Nephron (organoid): Measurements from ENCODE around the gene TEPSIN.
A peak's percentile ranks its signal among the peaks of the same experiment; 100 is the strongest.
"Not testable (repeated sequence)": the region's sequence is repeated elsewhere in the genome, so short reads cannot be mapped to it uniquely, and the experiment has no call there.

Source experiments
- H3K27ac Mint-ChIP-seq, 3 experiments: 2 replicates each; pipeline ENCODE4 v1.8.0; 2020; ENCODE audit warnings: mixed read lengths in 3 of 3, mild to moderate bottlenecking in 2 of 3, moderate library complexity in 1 of 3
- H3K27me3 Mint-ChIP-seq: 2 replicates; pipeline ENCODE4 v1.8.0; 2021; ENCODE audit warnings: low read depth, mild to moderate bottlenecking, moderate library complexity, mixed read lengths
- H3K36me3 Mint-ChIP-seq: 2 replicates; pipeline ENCODE4 v1.8.0; 2020; ENCODE audit warnings: low read depth, mixed read lengths
- H3K4me1 Mint-ChIP-seq: 2 replicates; pipeline ENCODE4 v1.8.0; 2020; ENCODE audit warnings: mixed read lengths
- H3K4me3 Mint-ChIP-seq, 3 experiments: 2 replicates each; pipeline ENCODE4 v1.8.0; 2020; ENCODE audit warnings: mild to moderate bottlenecking in 3 of 3, mixed read lengths in 3 of 3, moderate library complexity in 2 of 3
- H3K9me3 Mint-ChIP-seq: 2 replicates; pipeline ENCODE4 v1.8.0; 2020; ENCODE audit warnings: mixed read lengths
- TF ChIP-seq, protein P1 (sequence below), 3 experiments: fragments of 200-600 bp; sonication (generic); IDR thresholded peaks; one replicate each; pipeline ENCODE4 v1.5.0; 2021; ENCODE audit warnings: antibody characterized with exemption in 3 of 3; ENCODE audit not compliant: unreplicated experiment in 3 of 3

The TEPSIN gene

DNA sequence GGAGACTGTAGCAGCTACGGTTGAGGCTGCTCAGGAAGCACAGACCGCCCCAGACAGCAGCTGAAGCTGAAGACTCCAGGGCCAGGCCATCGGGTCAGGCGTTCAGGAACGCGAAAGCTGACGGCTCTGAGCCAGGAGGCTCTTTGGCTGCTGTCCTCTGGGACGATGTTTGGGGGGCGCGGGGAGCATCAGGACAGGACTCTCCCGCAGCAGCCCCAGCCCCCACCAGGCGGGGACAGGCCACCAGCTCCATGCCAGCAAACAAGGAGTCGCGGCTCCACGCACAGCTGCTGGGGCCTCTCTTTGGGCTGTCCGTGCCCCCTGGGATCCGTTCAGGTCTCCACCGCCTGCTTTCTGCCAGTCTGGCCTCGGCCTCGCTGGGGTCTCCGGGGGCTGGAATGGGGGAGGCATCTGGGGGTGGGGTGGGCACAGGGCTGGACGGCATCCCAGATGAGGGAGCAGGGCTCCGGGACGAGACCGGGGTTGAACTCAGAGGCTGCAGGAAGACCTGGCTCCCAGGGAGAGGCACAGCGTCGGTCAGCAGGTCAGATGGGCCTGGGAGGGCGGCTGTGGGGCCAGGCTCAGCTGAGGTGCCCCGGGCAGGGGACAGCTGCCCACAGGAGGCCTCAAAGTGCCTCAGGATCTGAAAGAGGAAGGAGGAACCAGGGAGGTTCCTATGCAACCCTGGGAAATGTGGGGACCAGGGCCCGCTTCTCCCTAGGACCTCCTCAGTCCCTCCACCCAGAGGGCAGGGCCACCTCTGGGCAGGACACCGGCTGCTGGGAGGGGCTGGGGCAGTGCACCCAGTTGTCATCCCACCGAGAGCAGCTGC is 9.8 kb downstream of the TEPSIN start:
- no peak overlapping the region for H3K4me3 Mint-ChIP-seq
- no peaks in the 10 kb centered on the region for H3K27me3 Mint-ChIP-seq
- TF ChIP-seq, protein P1, sequence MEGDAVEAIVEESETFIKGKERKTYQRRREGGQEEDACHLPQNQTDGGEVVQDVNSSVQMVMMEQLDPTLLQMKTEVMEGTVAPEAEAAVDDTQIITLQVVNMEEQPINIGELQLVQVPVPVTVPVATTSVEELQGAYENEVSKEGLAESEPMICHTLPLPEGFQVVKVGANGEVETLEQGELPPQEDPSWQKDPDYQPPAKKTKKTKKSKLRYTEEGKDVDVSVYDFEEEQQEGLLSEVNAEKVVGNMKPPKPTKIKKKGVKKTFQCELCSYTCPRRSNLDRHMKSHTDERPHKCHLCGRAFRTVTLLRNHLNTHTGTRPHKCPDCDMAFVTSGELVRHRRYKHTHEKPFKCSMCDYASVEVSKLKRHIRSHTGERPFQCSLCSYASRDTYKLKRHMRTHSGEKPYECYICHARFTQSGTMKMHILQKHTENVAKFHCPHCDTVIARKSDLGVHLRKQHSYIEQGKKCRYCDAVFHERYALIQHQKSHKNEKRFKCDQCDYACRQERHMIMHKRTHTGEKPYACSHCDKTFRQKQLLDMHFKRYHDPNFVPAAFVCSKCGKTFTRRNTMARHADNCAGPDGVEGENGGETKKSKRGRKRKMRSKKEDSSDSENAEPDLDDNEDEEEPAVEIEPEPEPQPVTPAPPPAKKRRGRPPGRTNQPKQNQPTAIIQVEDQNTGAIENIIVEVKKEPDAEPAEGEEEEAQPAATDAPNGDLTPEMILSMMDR (IDR thresholded peaks at IDR 0.05; ENCODE audit: unreplicated experiment in 3 of 3): no peak
- H3K9me3 Mint-ChIP-seq: no peaks in the 10 kb centered on the region
- peaks cover 22% of the 10 kb centered on the region for H3K36me3 Mint-ChIP-seq
- H3K27ac Mint-ChIP-seq: no peak overlapping the region
- no peaks in the 10 kb centered on the region for H3K4me1 Mint-ChIP-seq

DNA sequence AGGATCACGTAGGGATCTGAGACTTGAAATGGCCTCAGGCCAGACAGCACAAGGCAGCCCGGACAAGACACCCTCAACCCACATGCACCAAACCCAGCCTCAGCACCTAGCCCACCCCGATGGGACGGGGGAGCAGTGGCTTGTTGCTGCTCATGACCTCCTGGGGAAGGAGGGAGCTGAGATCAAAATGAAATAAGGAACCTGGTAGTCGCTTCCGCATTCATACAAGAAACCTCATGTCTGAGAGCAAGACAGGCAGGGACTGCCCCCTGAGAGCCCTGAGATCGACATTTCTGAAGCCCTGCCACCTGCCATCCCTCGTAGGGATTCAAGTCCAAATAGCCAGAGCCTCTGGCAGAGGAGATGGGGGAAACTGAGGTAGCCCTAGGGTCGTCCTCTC is 10.4 kb downstream of the TEPSIN start:
- peaks cover 5% of the 10 kb centered on the region for H3K4me1 Mint-ChIP-seq
- H3K9me3 Mint-ChIP-seq: no peaks in the 10 kb centered on the region
- no peak overlapping the region for H3K4me3 Mint-ChIP-seq
- TF ChIP-seq, protein P1 (IDR thresholded peaks at IDR 0.05; ENCODE audit: unreplicated experiment in 3 of 3): no peak
- H3K36me3 Mint-ChIP-seq: peaks cover 22% of the 10 kb centered on the region
- no peaks in the 10 kb centered on the region for H3K27me3 Mint-ChIP-seq
- H3K27ac Mint-ChIP-seq: no peak overlapping the region

DNA sequence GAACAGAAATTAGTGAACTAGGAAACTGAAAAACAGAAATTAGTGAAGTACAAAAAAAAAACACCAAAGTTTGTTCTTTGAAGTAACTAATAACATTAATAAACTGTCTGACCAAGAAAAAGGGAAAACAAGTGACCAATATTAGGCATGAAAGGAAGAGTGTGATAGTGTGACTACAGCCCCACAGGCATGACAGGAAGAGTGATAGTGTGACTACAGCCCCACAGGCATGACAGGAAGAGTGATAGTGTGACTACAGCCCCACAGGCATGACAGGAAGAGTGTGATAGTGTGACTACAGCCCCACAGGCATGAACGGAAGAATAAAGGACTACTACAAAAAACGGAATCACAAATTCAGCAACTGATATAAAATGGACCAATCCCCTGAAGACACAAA is 11.2 kb downstream of the TEPSIN start:
- not testable (repeated sequence) for H3K4me1 Mint-ChIP-seq, H3K4me3 Mint-ChIP-seq, H3K27me3 Mint-ChIP-seq, H3K9me3 Mint-ChIP-seq, H3K27ac Mint-ChIP-seq
- H3K36me3 Mint-ChIP-seq: peaks cover 22% of the 10 kb centered on the region

DNA sequence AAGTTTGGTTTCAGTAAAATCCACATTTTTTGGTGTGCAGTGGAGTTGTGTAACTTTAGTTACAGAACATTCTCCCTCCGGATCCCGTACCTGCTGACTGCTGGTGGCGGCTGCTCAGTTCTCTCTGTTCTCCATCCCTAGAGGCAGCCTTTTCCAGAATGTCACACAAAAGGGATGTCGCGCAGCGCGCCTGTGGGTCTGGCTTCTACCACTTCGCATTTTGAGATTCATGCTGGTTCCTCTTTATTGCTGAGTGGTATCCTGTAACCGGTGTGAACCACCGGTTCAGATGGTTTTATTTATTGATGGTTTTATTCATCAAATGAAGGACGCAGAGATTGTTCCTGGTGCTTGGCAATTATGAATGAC is 15.1 kb downstream of the TEPSIN start:
- Mint-ChIP-seq H3K27ac (peak overlapping the region in 2 of 3 experiments; percentile 11 to 25), H3K27me3 (no peaks in the 10 kb centered on the region), H3K4me1 (peaks cover 14% of the 10 kb centered on the region), H3K36me3 (peaks cover 12% of the 10 kb centered on the region), H3K9me3 (no peaks in the 10 kb centered on the region), H3K4me3 (peak overlapping the region; percentile 79 to 92 (median 84))
- TF ChIP-seq, protein P1 (IDR thresholded peaks at IDR 0.05; ENCODE audit: unreplicated experiment in 3 of 3): no peak

DNA sequence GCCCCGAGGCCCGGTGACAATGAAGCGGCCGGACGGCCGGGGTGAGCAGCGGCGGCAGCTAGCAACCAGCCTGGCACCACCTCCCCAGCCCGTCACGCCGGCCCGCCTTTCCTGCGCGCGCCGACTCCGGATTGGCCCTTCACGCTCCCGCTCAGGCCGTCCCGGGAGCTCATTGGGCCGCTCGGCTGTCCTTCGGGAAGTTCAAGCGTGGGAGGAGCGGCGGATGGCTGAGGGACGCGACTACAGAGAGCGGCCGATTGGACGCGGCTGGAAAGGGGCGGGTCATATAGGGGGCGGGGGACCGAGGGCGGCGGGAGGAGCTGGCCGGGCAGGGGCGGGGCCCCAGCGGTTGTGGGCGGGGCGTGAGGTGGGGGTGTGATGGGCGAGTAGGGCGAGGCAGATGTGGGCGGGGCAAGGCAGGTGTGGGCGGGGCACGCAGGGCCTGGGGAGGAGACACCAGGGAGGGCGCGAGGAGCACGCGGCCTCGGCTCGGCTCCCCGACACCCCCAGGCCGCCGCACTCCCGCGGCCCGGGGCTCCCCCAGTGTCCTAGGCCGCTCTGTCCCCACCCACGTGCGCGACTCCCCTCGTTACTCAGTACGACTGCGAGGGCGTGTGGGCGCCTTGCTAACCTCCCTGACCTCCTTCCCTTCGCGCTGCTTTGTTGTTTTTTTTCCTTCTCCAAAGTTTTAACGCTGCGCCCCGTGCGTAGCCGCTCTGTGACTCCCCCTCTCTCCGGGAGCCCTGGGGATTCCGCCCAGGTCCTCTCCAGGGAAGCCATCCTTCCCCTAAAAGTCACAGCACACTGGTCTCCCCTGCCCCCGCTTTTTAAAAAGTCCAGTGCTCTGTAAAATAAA is 15.7 kb downstream of the TEPSIN start, which contains the start of gene CEP131:
CEP131 (minus strand) TSS at position 60 of the 856 bp plus-strand sequence. CDS start 2,909 bp downstream, outside the sequence.
- H3K27me3 Mint-ChIP-seq: no peaks in the 10 kb centered on the region
- TF ChIP-seq, protein P1 (IDR thresholded peaks at IDR 0.05; ENCODE audit: unreplicated experiment in 3 of 3): no peak
- no peaks in the 10 kb centered on the region for H3K9me3 Mint-ChIP-seq
- peak within 1 kb of the TSS in 2 of 3 experiments; percentile 11 to 25 for H3K27ac Mint-ChIP-seq
- H3K4me3 Mint-ChIP-seq: peak within 1 kb of the TSS; percentile 79 to 92 (median 85)
- H3K36me3 Mint-ChIP-seq: peaks cover 8% of the 10 kb centered on the region
- H3K4me1 Mint-ChIP-seq: peaks cover 14% of the 10 kb centered on the region

DNA sequence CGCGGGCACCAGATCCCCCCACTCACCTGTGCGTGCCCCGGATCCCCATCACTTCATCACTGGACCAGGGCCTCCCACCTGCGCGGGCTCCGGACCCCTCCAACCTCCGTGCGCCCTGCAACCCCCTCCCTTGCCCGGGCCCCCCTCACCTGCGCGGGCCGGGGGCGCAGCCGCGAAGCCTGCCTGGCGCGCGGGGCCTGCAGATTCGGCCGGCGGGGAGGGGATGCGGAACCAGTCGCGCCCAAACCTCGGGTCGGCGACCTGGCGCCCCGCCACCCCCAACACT is 16.3 kb downstream of the TEPSIN start:
- Mint-ChIP-seq H3K27ac (no peak overlapping the region), H3K4me3 (peak overlapping the region; percentile 79 to 92 (median 85)), H3K27me3 (no peaks in the 10 kb centered on the region), H3K9me3 (no peaks in the 10 kb centered on the region), H3K36me3 (peaks cover 5% of the 10 kb centered on the region), H3K4me1 (peaks cover 17% of the 10 kb centered on the region)
- TF ChIP-seq, protein P1 (IDR thresholded peaks at IDR 0.05; ENCODE audit: unreplicated experiment in 3 of 3): no peak
